ENCODE data around the gene USP36. TPM values are rescaled to one million over a fixed set of nuclear protein-coding genes. Genes with fewer than 3 reads are reported as not detected.

USP36 gene
- total RNA-seq, 2 donors from 2014 or later = 82.2 to 88.1 TPM

- H3K9me3 Mint-ChIP-seq = no peaks in the 10 kb centered on the region
- peaks cover 9 to 24% of the 10 kb centered on the region in 2 donors for H3K36me3 Mint-ChIP-seq
- H3K27ac Mint-ChIP-seq = peak overlapping the region; percentile 82 to 99
- DNase-seq (ENCODE audit: low spot score in 2 of 2) (no peak), ATAC-seq (no peak)
Measured at GRCh38 chr17:78777881-78778280, 62.7 kb downstream of the USP36 start.

- DNase-seq (ENCODE audit: low spot score in 2 of 2) (peak; percentile 76 to 82), ATAC-seq (peak; percentile 73 to 83)
- Mint-ChIP-seq H3K9me3 (no peaks in the 10 kb centered on the region), H3K36me3 (peaks cover 5 to 28% of the 10 kb centered on the region in 2 donors), H3K27ac (peak overlapping the region; percentile 97 to 99)
Measured at GRCh38 chr17:78774956-78775571, 65.5 kb downstream of the USP36 start.

DNA sequence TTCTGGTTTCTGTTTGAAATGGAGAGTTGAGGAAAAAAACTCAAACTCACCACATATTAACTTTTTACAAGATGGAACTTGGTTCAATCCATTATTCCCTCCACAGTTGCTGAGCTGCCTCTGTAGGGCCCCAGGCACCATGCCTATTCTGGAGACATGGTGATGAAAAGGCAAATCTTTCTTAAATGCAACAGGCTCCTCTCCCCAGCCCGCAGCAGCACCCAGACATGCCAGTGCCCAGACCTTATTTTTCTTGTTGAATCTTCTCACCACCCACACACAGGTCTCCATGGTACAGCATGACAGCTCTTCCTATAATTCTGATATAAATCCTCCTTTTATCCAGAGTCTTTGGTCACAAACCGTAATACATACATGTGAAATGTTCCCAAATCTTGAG, 66.2 kb downstream of the USP36 start:
- ATAC-seq = peak; percentile 15 to 21
- no peaks in the 10 kb centered on the region for H3K9me3 Mint-ChIP-seq
- DNase-seq (ENCODE audit: low spot score in 2 of 2) = peak in 1 of 2 donors; percentile 40
- peak overlapping the region; percentile 97 to 99 for H3K27ac Mint-ChIP-seq
- H3K36me3 Mint-ChIP-seq = peaks cover 0 to 22% of the 10 kb centered on the region in 2 donors

DNA sequence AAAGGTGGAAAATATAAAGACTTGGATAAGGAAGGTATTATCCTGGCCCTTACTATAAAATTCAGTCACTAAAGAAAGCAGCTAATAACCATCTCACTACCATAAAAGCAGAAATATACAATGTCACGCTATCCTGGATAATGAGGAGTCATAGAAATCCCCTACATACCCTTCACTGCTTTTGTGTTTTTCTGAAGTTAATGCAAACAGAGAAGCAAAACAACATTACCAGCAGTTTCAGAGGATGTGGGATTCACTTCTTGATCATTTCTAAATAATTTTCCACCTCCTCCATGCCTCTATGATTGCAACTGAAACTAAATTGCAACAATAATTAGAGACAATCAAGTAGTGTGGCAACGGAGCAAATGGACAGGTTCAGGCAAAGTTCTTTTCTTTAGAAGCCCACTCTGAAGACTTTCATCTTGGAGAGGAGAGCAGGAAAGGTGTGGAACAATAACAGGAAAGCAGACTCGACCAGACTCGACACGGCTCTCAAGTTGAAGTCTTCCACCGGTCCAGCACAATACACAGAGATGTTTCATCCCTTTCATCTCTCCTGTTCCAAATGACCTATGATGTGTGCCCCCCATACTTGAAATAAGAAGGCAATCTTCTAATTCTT, 68.7 kb downstream of the USP36 start:
- peak overlapping the region; percentile 92 to 100 for H3K27ac Mint-ChIP-seq
- no peaks in the 10 kb centered on the region for H3K9me3 Mint-ChIP-seq
- peaks cover 0 to 15% of the 10 kb centered on the region in 2 donors for H3K36me3 Mint-ChIP-seq
- ATAC-seq (peak; percentile 6 to 65), DNase-seq (ENCODE audit: low spot score in 2 of 2) (no peak)

DNA sequence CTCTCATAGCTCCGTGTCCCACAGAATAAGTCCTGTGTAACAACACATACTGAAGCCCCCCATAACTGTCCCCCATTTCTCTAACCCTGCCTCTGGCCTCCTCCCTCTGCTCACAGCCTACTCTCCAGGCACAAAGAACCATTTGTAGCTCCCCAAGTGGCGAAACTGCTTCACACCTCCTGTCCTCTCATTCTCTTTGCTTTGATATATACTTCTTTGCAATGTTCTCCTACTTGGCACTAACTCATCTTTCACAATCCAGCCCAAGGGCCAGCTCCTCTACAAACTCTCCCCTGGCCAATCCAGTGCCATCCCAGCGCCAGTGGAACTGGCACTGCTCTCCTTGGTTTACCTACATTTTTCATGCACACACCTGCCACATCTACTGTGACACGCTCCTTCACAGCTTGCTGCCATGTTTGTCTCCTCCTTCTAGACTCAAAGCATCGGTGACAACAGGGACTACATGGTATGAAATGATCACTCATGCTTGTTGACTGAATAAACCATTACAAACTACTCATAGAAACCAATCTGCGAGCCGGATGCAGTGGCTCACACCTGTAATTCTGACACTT, 71.3 kb downstream of the USP36 start:
- H3K27ac Mint-ChIP-seq = no peak overlapping the region
- no peaks in the 10 kb centered on the region for H3K9me3 Mint-ChIP-seq
- H3K36me3 Mint-ChIP-seq = peaks cover 0 to 7% of the 10 kb centered on the region in 2 donors
- no peak for DNase-seq (ENCODE audit: low spot score in 2 of 2)
- peak in 1 of 2 donors; percentile 13 for ATAC-seq

DNA sequence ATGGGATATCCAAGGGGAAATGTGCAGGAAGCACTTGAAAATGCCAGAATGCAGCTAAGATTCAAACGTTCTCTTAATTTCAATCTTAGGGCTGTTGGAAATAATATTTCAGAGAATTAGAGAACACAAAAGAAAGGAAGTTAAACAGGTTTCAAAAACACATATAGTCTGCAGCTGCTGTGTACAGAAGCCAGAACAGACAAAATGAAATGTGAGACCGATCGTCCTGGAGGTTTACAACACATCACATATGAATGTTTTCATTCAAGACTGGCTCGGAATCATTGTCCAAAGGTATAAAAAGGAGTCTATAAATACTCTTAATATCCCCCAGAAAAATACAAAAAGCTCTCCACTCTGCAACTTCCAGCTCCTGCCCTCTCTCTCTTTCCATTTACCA, 72.8 kb downstream of the USP36 start:
- DNase-seq (ENCODE audit: low spot score in 2 of 2) (no peak), ATAC-seq (no peak)
- Mint-ChIP-seq H3K9me3 (no peaks in the 10 kb centered on the region), H3K27ac (no peak overlapping the region), H3K36me3 (peaks cover 0 to 7% of the 10 kb centered on the region in 2 donors)

GRCh38 chr17:78766743-78767294, 73.8 kb downstream of the USP36 start:
- Mint-ChIP-seq H3K9me3 (no peaks in the 10 kb centered on the region), H3K27ac (no peak overlapping the region)

GRCh38 chr17:78766225-78766624, 74.4 kb downstream of the USP36 start:
- Mint-ChIP-seq H3K9me3 (no peaks in the 10 kb centered on the region), H3K27ac (no peak overlapping the region), H3K36me3 (no peaks in the 10 kb centered on the region)
- DNase-seq (ENCODE audit: low spot score in 2 of 2) (no peak), ATAC-seq (no peak)

More at GRCh38 chr17:78766743-78767294, 73.8 kb downstream of the USP36 start:
- H3K36me3 Mint-ChIP-seq = peaks cover 0 to 2% of the 10 kb centered on the region in 2 donors
- DNase-seq (ENCODE audit: low spot score in 2 of 2) = peak in 1 of 2 donors; percentile 34
- peak in 1 of 2 donors; percentile 6 for ATAC-seq

DNA sequence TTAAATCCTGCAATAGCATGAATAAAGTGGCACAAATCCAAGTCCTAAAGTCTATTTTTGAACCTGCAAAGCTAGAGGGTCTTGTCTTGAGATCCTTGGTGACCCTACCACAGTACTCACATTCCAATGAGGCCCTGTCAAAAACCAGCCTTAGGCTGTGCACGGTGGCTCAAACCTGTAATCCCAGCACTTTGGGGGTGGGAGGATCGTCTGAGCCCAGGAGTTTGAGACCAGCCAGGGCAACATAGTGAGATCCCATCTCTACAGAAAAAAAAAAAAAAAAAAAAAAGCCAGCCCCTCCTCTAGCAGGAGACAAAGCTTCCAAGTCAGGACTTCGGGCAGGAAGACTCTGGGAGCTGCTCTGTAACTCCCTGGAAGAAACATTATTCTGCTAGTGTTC, 74.8 kb downstream of the USP36 start:
- Mint-ChIP-seq H3K27ac (peak overlapping the region; percentile 21 to 83), H3K36me3 (no peaks in the 10 kb centered on the region), H3K9me3 (no peaks in the 10 kb centered on the region)
- no peak for DNase-seq (ENCODE audit: low spot score in 2 of 2)
- no peak for ATAC-seq

- Mint-ChIP-seq H3K36me3 (no peaks in the 10 kb centered on the region), H3K27ac (peak overlapping the region; percentile 60 to 72), H3K9me3 (no peaks in the 10 kb centered on the region)
- ATAC-seq (no peak), DNase-seq (ENCODE audit: low spot score in 2 of 2) (no peak)
Measured at GRCh38 chr17:78764871-78765270, 75.7 kb downstream of the USP36 start.

GRCh38 chr17:78763561-78763960, 77.1 kb downstream of the USP36 start:
- DNase-seq (ENCODE audit: low spot score in 2 of 2) = no peak
- no peaks in the 10 kb centered on the region for H3K36me3 Mint-ChIP-seq
- no peaks in the 10 kb centered on the region for H3K9me3 Mint-ChIP-seq
- H3K27ac Mint-ChIP-seq = no peak overlapping the region
- no peak for ATAC-seq

GRCh38 chr17:78761789-78762406, 78.7 kb downstream of the USP36 start:
- peak overlapping the region; percentile 54 to 93 for H3K27ac Mint-ChIP-seq
- H3K9me3 Mint-ChIP-seq = no peaks in the 10 kb centered on the region
- DNase-seq (ENCODE audit: low spot score in 2 of 2) = no peak
- peak; percentile 21 to 50 for ATAC-seq
- H3K36me3 Mint-ChIP-seq = no peaks in the 10 kb centered on the region

DNA sequence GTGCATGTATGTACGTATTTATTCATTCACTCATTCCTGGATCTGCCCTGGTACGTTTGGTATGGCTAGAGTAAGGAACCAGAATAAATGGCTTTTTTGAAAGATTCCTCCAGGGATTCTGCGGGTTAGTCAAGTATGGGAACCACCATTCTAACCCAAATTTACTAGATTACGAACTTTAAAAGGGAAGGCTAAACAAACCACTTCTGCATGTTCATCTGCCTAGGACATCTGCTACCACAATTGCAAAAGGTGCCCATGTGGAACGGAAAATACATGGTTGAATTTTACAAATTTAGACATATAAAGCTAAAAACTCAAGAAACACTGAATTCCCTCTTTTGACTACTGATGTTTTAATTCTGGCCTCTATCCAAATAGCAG, 80.7 kb downstream of the USP36 start:
- peaks cover 0 to 5% of the 10 kb centered on the region in 2 donors for H3K36me3 Mint-ChIP-seq
- no peaks in the 10 kb centered on the region for H3K9me3 Mint-ChIP-seq
- ATAC-seq = no peak
- DNase-seq (ENCODE audit: low spot score in 2 of 2) = no peak
- peak overlapping the region; percentile 92 to 99 for H3K27ac Mint-ChIP-seq

GRCh38 chr17:78759203-78759968, 81.2 kb downstream of the USP36 start:
- Mint-ChIP-seq H3K9me3 (no peaks in the 10 kb centered on the region), H3K36me3 (peaks cover 0 to 5% of the 10 kb centered on the region in 2 donors)

DNA sequence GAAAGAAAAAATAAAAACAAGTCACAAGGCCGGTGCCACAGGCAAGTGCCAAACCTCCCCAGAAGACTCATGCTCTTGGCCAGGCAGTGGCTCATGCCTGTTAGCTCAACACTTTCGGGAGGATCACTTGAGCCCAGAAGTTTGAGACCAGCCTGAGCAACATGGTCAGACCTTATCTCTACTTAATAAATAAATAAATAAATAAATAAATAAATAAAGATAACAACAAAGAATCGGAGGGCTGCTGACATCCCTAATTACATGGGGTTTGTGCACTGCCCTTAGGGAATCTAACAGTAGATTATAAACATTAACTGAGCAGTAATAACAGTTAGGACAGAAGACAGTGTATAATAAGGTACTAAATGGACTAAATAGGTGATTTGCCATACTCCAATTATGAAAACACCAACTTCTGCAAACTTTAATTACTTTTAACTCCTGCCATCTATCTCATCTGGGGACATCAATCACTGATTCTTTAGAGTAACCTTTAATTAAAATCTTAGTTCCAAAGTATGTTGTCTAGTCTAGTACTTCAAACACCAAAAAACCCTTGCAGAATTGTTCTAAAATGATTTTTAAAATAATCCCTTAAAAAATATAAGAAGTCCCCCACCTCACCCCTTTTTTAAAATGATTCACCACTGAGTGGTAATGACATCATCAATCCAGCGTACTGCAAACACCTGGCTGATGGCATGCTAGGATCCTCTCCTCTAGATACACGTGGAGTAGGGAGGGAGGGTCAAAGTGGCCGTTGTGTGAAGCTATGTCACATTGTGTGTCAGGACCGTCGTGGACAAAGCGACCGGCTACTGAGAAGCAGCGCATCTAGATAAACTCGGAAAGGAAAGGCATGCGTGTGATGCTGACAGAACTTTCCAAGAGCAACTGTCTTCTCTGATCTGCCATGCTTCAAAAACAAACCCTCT, 87.0 kb downstream of the USP36 start:
- DNase-seq (ENCODE audit: low spot score in 2 of 2) (no peak), ATAC-seq (peak; percentile 56 to 66)
- no peaks in the 10 kb centered on the region for H3K9me3 Mint-ChIP-seq
- peak overlapping the region; percentile 45 to 90 for H3K27ac Mint-ChIP-seq
- peaks cover 0 to 15% of the 10 kb centered on the region in 2 donors for H3K36me3 Mint-ChIP-seq

More at GRCh38 chr17:78759203-78759968, 81.2 kb downstream of the USP36 start:
- H3K27ac Mint-ChIP-seq = peak overlapping the region; percentile 92 to 99
- ATAC-seq (peak; percentile 69 to 86), DNase-seq (ENCODE audit: low spot score in 2 of 2) (peak in 1 of 2 donors; percentile 68)

Measured in activated naive CD4-positive, alpha-beta T cell treated with anti-CD3 and anti-CD28 coated beads, Interleukin-2, amount 50 U/mL, for 72 hours (primary cell).